Fibroblast of lung (primary cell): ENCODE data around the gene LILRB5.

Experiments used
- EZH2 ChIP-seq: IDR thresholded peaks from 2 replicates; pipeline ENCODE4 v1.5.1; 2012; ENCODE audit warnings: low read length, control low read depth, mild to moderate bottlenecking; ENCODE audit errors: missing control alignments
- TF ChIP-seq, protein P1 (sequence below), 2 donors: IDR thresholded peaks in 1 of 2; conservative IDR thresholded peaks in 1 of 2; 1 replicate in 1 of 2; 2 replicates in 1 of 2; pipeline ENCODE4 v1.5.1; 2011 to 2012; ENCODE audit warnings: low read length in 2 of 2, control low read depth in 1 of 2, inconsistent platforms in 1 of 2, low read depth in 1 of 2, mild to moderate bottlenecking in 1 of 2

DNA sequence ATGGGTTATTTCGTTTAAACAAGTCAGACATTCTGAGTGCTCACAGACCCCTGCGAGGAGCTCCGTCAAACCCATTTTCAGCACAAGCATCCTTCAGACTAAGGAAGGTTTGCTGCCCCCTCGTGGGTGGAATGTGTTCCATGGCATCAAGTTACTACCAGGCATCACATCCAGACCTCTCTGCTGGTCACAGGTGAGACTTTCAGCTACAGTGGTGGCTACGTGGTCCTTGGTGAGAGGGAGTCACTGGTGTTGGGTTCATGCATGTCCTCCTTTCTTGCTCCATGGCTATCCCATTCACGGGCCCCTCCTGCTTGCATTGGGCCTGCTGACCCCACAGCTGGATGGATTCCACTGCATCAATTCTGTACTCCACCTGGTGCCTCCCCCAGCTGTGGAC lies 9.1 kb upstream of the LILRB5 start:
- TF ChIP-seq, protein P1, sequence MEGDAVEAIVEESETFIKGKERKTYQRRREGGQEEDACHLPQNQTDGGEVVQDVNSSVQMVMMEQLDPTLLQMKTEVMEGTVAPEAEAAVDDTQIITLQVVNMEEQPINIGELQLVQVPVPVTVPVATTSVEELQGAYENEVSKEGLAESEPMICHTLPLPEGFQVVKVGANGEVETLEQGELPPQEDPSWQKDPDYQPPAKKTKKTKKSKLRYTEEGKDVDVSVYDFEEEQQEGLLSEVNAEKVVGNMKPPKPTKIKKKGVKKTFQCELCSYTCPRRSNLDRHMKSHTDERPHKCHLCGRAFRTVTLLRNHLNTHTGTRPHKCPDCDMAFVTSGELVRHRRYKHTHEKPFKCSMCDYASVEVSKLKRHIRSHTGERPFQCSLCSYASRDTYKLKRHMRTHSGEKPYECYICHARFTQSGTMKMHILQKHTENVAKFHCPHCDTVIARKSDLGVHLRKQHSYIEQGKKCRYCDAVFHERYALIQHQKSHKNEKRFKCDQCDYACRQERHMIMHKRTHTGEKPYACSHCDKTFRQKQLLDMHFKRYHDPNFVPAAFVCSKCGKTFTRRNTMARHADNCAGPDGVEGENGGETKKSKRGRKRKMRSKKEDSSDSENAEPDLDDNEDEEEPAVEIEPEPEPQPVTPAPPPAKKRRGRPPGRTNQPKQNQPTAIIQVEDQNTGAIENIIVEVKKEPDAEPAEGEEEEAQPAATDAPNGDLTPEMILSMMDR (conservative IDR thresholded peaks at IDR 0.05 in 1 of 2, IDR thresholded peaks at IDR 0.05 in 1 of 2; ENCODE audit: low read depth in 1 of 2, low read length in 2 of 2) = peak; percentile 52 to 65
- TF ChIP-seq EZH2 = no peak
